Chondrocyte (in vitro differentiated cells): ENCODE data around the gene SRSF11. TPM values are rescaled to one million over a fixed set of nuclear protein-coding genes. Genes with fewer than 3 reads are reported as not detected.

ENCODE experiments used
- DNase-seq: peaks from one replicate; pipeline ENCODE4 v3.0.0; 2021; ENCODE audit warnings: mixed read lengths, low spot score
- H3K27ac Mint-ChIP-seq: one replicate; pipeline ENCODE4 v1.8.0; 2021; ENCODE audit warnings: mild to moderate bottlenecking, moderate library complexity, mixed read lengths; ENCODE audit not compliant: unreplicated experiment
- H3K27me3 Mint-ChIP-seq: 2 replicates; pipeline ENCODE4 v1.8.0; 2021; ENCODE audit warnings: low read depth, mixed read lengths
- H3K36me3 Mint-ChIP-seq: 2 replicates; pipeline ENCODE4 v1.8.0; 2021; ENCODE audit warnings: low read depth, mixed read lengths
- H3K4me1 Mint-ChIP-seq: 2 replicates; pipeline ENCODE4 v1.8.0; 2021; ENCODE audit warnings: low read depth, mild to moderate bottlenecking, mixed read lengths
- H3K4me3 Mint-ChIP-seq: one replicate; pipeline ENCODE4 v1.8.0; 2021; ENCODE audit warnings: mild to moderate bottlenecking, moderate library complexity, mixed read lengths; ENCODE audit not compliant: unreplicated experiment
- H3K9me3 Mint-ChIP-seq: 2 replicates; pipeline ENCODE4 v1.8.0; 2021; ENCODE audit warnings: low read depth, mixed read lengths
- total RNA-seq: library from RNA; stranded (reverse); gene quantifications from 3 replicates; pipeline ENCODE4 v1.2.1, GENCODE V29; 2021
- TF ChIP-seq, protein P1 (sequence below): fragments of 200-600 bp; sonication (generic); IDR thresholded peaks from 2 replicates; pipeline ENCODE4 v1.5.0; 2021; ENCODE audit warnings: antibody characterized with exemption, mild to moderate bottlenecking, moderate library complexity

Gene SRSF11
- total RNA-seq, 1 donor from 2014 or later = 152 TPM

DNA sequence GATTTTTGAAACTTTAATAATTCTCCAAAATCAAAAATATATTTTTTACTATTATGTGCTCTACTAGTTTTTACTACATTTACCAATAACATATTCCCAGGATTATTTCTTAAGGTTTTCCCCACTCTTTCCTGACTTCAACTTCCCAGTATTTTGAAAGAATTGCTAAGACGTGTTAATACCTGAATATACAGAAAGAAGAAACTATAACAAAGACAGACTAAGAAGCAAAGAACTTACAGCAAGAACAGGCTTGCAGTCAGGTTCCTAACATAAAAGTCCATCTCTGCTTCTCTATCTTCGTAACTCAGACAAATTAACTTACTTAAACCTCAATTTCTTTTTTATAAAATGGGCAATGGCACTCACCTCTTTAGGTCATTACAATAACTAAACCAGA lies 63.2 kb downstream of the SRSF11 start:
- H3K4me3 Mint-ChIP-seq = no peak overlapping the region
- peaks cover 9% of the 10 kb centered on the region for H3K36me3 Mint-ChIP-seq
- no peaks in the 10 kb centered on the region for H3K27me3 Mint-ChIP-seq

DNA sequence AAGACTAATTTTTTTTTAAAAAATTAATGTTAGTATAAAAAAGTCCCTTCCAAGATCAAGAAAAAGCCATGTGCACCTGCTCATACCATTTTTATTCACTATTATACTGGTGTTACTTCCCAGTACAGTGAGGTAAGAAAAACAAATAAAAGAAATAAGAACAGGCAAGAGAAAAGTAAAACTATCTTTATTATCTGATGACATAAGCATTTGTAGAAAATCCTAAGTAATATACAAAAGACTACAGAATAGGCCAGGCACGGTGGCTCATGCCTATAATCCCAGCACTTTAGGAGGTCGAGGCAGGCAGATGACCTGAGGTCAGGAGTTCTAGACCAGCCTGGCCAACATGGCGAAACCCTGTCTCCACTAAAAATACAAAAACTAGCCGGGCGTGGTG lies 65.3 kb downstream of the SRSF11 start:
- Mint-ChIP-seq H3K4me1 (peaks cover 7% of the 10 kb centered on the region), H3K27ac (no peak overlapping the region), H3K9me3 (no peaks in the 10 kb centered on the region), H3K36me3 (peaks cover 6% of the 10 kb centered on the region), H3K27me3 (no peaks in the 10 kb centered on the region), H3K4me3 (no peak overlapping the region)
- TF ChIP-seq, protein P1, sequence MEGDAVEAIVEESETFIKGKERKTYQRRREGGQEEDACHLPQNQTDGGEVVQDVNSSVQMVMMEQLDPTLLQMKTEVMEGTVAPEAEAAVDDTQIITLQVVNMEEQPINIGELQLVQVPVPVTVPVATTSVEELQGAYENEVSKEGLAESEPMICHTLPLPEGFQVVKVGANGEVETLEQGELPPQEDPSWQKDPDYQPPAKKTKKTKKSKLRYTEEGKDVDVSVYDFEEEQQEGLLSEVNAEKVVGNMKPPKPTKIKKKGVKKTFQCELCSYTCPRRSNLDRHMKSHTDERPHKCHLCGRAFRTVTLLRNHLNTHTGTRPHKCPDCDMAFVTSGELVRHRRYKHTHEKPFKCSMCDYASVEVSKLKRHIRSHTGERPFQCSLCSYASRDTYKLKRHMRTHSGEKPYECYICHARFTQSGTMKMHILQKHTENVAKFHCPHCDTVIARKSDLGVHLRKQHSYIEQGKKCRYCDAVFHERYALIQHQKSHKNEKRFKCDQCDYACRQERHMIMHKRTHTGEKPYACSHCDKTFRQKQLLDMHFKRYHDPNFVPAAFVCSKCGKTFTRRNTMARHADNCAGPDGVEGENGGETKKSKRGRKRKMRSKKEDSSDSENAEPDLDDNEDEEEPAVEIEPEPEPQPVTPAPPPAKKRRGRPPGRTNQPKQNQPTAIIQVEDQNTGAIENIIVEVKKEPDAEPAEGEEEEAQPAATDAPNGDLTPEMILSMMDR = no peak
- DNase-seq = no peak

More for the DNA sequence above, 63.2 kb downstream of the SRSF11 start:
- no peak for DNase-seq
- Mint-ChIP-seq H3K4me1 (peaks cover 3% of the 10 kb centered on the region), H3K27ac (no peak overlapping the region), H3K9me3 (no peaks in the 10 kb centered on the region)
- TF ChIP-seq, protein P1 = no peak

DNA sequence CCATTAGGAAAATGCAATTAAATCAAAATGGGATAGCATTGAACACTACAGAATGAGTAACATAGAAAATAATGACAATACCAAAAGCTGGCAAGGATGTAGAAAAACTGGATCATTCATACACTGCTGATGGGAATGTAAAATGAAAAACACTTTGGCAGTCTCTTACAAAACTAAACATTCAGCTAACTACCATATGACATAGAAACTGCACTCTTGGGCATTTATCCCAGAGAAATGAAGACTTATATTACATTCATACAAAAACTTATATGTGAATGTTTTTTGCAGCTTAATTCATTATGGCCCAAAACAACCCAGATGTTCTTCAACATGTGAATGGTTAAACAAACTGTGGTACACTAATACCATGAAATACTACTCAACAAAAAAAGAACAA lies 67.0 kb downstream of the SRSF11 start:
- no peak overlapping the region for H3K4me3 Mint-ChIP-seq
- peaks cover 5% of the 10 kb centered on the region for H3K36me3 Mint-ChIP-seq
- TF ChIP-seq, protein P1 = no peak
- no peaks in the 10 kb centered on the region for H3K27me3 Mint-ChIP-seq
- no peak for DNase-seq
- H3K27ac Mint-ChIP-seq = no peak overlapping the region
- H3K9me3 Mint-ChIP-seq = no peaks in the 10 kb centered on the region
- H3K4me1 Mint-ChIP-seq = peaks cover 7% of the 10 kb centered on the region

DNA sequence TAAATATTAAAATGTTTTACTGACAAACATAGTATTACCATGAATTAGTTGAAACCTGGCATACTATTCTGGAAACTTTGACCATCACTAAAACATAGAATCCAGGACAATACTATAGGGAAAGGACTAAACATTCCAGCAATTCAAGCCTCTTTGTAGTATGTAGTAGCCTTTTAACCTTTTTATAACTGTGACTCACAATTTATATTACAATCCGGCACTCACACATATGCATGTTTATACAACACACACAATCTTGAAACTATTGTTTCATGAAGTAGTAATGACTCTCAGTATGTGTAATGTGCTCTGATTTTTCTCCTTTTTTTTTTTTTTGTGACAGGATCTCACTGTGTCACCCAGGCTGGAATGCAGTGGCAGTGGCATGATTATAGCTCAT lies 69.0 kb downstream of the SRSF11 start:
- no peak for DNase-seq
- H3K27me3 Mint-ChIP-seq = no peaks in the 10 kb centered on the region
- peaks cover 7% of the 10 kb centered on the region for H3K4me1 Mint-ChIP-seq
- H3K27ac Mint-ChIP-seq = no peak overlapping the region
- TF ChIP-seq, protein P1 = no peak
- H3K36me3 Mint-ChIP-seq = peaks cover 7% of the 10 kb centered on the region
- H3K9me3 Mint-ChIP-seq = no peaks in the 10 kb centered on the region
- no peak overlapping the region for H3K4me3 Mint-ChIP-seq

DNA sequence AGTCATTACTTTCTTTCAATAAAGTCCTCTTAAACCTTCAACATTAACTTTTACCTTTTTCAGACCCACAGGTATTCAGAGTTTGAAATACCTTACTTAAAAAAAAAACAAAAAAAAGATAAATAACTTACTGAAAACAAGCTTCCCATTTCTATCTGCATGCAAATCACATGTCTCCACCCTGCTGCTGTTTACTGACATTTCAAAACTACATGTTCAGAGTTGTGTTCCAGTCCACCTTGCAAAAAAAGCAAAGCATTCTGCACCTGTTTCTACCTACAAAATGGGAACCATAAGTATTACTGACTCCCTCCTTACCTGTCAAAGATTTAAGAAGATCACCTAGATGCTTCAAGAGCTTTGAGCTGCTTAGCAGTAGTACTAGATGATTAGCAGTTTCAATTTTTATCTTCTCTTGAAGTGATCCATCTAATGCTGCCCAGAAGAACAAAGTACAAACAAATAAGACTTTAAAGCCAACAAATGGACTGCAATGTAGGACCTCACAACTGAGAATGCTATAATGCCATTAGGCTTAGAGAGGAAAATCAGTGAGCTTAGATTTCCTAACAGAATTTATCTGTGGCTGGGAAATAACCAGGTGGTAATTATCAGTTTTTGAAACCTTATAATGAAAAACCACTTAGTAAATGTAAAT lies 72.1 kb downstream of the SRSF11 start:
- DNase-seq = no peak
- Mint-ChIP-seq H3K4me1 (peaks cover 4% of the 10 kb centered on the region), H3K4me3 (no peak overlapping the region), H3K36me3 (peaks cover 7% of the 10 kb centered on the region), H3K9me3 (no peaks in the 10 kb centered on the region), H3K27ac (no peak overlapping the region), H3K27me3 (no peaks in the 10 kb centered on the region)
- TF ChIP-seq, protein P1 = no peak
